ENCODE measurements around the gene TEX52. TPM values are rescaled to one million over a fixed set of nuclear protein-coding genes. Genes with fewer than 3 reads are reported as not detected.

TEX52 gene
- total RNA-seq, 6 experiments from 2014 or later, result not detected

GRCh38 chr12:2895511-2895910, 38.7 kb upstream of the TEX52 start:
- TF ChIP-seq CTCF (IDR thresholded peaks at IDR 0.05), result no peak
- peak overlapping the region; percentile 68; the same call in 1 of the 2 replicates for H3K27ac Mint-ChIP-seq
- peaks cover 40% of the 10 kb centered on the region for H3K4me1 Mint-ChIP-seq (ENCODE audit: low read depth)
- H3K27me3 Mint-ChIP-seq (ENCODE audit: insufficient read depth), result peaks cover 5% of the 10 kb centered on the region
- no peaks in the 10 kb centered on the region for H3K9me3 Mint-ChIP-seq
- DNase-seq, result no peak
- no peak overlapping the region for H3K4me3 Mint-ChIP-seq
- no peaks in the 10 kb centered on the region for H3K36me3 Mint-ChIP-seq (ENCODE audit: low read depth)

DNA sequence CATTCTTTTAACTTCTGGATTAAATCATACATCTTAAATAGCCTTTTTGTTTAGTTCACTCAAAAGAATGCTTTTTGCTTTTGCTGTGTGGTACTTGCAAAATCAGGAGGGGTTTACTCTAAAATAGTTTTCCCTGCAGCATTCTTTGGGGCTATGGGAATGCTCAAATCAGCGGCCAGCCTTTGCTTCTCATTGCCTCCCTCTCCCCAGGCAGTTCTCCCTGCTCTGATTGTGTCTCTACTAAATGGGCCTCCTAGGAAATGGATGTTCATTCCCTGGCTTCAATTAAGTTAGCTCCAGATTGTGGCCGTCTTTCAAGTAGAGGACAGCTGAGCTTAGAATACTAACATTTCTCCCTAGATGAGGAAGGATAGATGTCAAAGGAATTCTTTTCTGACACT, 38.2 kb upstream of the TEX52 start:
- no peak for TF ChIP-seq CTCF (IDR thresholded peaks at IDR 0.05)
- Mint-ChIP-seq H3K4me3 (no peak overlapping the region), H3K27ac (peak overlapping the region; percentile 68), H3K27me3 (ENCODE audit: insufficient read depth) (peaks cover 7% of the 10 kb centered on the region), H3K4me1 (ENCODE audit: low read depth) (peaks cover 45% of the 10 kb centered on the region), H3K9me3 (no peaks in the 10 kb centered on the region), H3K36me3 (ENCODE audit: low read depth) (no peaks in the 10 kb centered on the region)
- peak; percentile 9 for DNase-seq

GRCh38 chr12:2893007-2893406, 36.2 kb upstream of the TEX52 start:
- peak overlapping the region; percentile 88 for H3K4me3 Mint-ChIP-seq
- no peaks in the 10 kb centered on the region for H3K9me3 Mint-ChIP-seq
- DNase-seq, result peak; percentile 87
- peak overlapping the region; percentile 93 for H3K27ac Mint-ChIP-seq
- TF ChIP-seq CTCF (IDR thresholded peaks at IDR 0.05), result no peak
- peaks cover 3% of the 10 kb centered on the region; the same call in 1 of the 2 replicates for H3K36me3 Mint-ChIP-seq (ENCODE audit: low read depth)
- peaks cover 52% of the 10 kb centered on the region for H3K4me1 Mint-ChIP-seq (ENCODE audit: low read depth)
- H3K27me3 Mint-ChIP-seq (ENCODE audit: insufficient read depth), result peaks cover 7% of the 10 kb centered on the region

DNA sequence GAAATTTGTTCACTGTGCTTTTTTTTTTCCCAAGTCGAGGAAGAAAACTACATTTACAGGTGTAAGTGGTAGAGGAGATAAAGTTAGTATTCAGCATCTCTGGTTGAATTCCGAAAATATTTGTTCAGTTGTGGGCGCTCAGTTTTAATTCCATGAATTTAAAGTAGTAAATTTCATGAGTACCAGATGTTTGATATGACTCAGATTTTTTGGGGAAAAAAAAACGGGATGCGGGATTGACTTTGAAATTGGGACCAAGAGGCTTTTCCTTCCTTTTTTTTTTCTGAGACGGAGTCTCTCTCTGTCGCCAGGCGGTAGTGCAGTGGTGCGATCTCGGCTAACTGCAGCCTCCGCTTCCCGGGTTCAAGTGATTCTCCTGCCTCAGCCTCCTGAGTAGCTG, 35.4 kb upstream of the TEX52 start:
- peak overlapping the region; percentile 92 for H3K27ac Mint-ChIP-seq
- H3K27me3 Mint-ChIP-seq (ENCODE audit: insufficient read depth), result peaks cover 7% of the 10 kb centered on the region
- no peaks in the 10 kb centered on the region for H3K9me3 Mint-ChIP-seq
- no peak for TF ChIP-seq CTCF (IDR thresholded peaks at IDR 0.05)
- H3K4me3 Mint-ChIP-seq, result peak overlapping the region; percentile 99
- H3K4me1 Mint-ChIP-seq (ENCODE audit: low read depth), result peaks cover 52% of the 10 kb centered on the region
- DNase-seq, result no peak
- H3K36me3 Mint-ChIP-seq (ENCODE audit: low read depth), result peaks cover 9% of the 10 kb centered on the region; the same call in 1 of the 2 replicates

GRCh38 chr12:2891240-2892053, 34.6 kb upstream of the TEX52 start:
- peak overlapping the region; percentile 99 for H3K4me3 Mint-ChIP-seq
- TF ChIP-seq CTCF (IDR thresholded peaks at IDR 0.05), result no peak
- H3K27ac Mint-ChIP-seq, result peak overlapping the region; percentile 92
- DNase-seq, result peak; percentile 48
- H3K9me3 Mint-ChIP-seq, result no peaks in the 10 kb centered on the region
- peaks cover 9% of the 10 kb centered on the region; the same call in 1 of the 2 replicates for H3K36me3 Mint-ChIP-seq (ENCODE audit: low read depth)
- peaks cover 7% of the 10 kb centered on the region for H3K27me3 Mint-ChIP-seq (ENCODE audit: insufficient read depth)
- H3K4me1 Mint-ChIP-seq (ENCODE audit: low read depth), result peaks cover 50% of the 10 kb centered on the region

Data from HFFc6 (cell line).